ENCODE measurements around the gene ARHGAP8.

ARHGAP8 gene

GRCh38 chr22:44748524-44748923, 3.9 kb upstream of the ARHGAP8 start:
- no peak overlapping the region for H3K4me3 ChIP-seq (ENCODE audit: low read length)
- no peak for DNase-seq (ENCODE audit: low read depth)
- TF ChIP-seq, protein P1, sequence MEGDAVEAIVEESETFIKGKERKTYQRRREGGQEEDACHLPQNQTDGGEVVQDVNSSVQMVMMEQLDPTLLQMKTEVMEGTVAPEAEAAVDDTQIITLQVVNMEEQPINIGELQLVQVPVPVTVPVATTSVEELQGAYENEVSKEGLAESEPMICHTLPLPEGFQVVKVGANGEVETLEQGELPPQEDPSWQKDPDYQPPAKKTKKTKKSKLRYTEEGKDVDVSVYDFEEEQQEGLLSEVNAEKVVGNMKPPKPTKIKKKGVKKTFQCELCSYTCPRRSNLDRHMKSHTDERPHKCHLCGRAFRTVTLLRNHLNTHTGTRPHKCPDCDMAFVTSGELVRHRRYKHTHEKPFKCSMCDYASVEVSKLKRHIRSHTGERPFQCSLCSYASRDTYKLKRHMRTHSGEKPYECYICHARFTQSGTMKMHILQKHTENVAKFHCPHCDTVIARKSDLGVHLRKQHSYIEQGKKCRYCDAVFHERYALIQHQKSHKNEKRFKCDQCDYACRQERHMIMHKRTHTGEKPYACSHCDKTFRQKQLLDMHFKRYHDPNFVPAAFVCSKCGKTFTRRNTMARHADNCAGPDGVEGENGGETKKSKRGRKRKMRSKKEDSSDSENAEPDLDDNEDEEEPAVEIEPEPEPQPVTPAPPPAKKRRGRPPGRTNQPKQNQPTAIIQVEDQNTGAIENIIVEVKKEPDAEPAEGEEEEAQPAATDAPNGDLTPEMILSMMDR (IDR thresholded peaks at IDR 0.05; ENCODE audit: insufficient read depth, low read depth, low read length, missing control alignments): no peak

DNA sequence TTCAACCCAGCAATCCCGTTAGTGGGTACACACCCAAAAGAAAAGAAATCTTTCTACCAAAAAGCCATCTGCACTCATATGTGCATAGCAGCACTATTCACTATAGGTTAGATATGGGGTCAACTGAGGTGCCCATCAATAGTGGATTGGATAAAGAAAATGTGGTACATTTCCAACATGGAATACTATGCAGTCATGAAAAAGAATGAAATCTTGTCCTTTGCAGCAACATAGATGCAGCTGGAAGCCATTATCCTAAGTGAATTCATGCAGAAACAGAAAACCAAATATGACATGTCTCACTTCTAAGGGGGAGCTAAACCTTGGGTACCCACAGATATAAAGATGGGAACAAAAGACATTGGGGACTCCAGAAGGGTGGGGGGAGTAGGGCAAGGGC, 1.9 kb upstream of the ARHGAP8 start:
- DNase-seq (ENCODE audit: low read depth): no peak
- TF ChIP-seq, protein P1 (IDR thresholded peaks at IDR 0.05; ENCODE audit: insufficient read depth, low read depth, low read length, missing control alignments): no peak
- H3K4me3 ChIP-seq (ENCODE audit: low read length): no peak overlapping the region

GRCh38 chr22:44753189-44754042, 1.0 kb downstream of the ARHGAP8 start:
- TF ChIP-seq, protein P1 (IDR thresholded peaks at IDR 0.05; ENCODE audit: insufficient read depth, low read depth, low read length, missing control alignments): no peak
- H3K4me3 ChIP-seq (ENCODE audit: low read length): peak overlapping the region; percentile 70
- peak; percentile 71 for DNase-seq (ENCODE audit: low read depth)

DNA sequence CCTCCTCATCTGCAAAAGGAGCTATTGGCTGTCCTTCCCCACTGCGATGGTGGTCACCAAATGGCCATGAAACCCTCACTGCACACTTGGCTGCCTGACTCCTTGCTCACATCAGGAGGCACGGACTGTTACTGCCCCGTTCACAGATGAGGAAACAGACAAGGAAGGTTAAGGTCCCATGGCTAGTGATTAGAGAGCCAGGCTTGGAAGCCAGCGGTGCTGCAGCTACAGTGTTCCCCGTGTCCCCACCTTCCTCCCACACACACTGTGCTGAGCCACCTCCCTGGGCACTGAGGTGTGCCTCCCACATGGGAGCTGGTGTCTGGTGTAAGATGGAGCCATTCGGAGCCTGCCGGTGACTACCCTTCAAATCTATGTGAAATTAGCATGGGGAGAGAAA, 2.6 kb downstream of the ARHGAP8 start:
- TF ChIP-seq, protein P1 (IDR thresholded peaks at IDR 0.05; ENCODE audit: insufficient read depth, low read depth, low read length, missing control alignments): no peak
- no peak for DNase-seq (ENCODE audit: low read depth)
- H3K4me3 ChIP-seq (ENCODE audit: low read length): no peak overlapping the region

DNA sequence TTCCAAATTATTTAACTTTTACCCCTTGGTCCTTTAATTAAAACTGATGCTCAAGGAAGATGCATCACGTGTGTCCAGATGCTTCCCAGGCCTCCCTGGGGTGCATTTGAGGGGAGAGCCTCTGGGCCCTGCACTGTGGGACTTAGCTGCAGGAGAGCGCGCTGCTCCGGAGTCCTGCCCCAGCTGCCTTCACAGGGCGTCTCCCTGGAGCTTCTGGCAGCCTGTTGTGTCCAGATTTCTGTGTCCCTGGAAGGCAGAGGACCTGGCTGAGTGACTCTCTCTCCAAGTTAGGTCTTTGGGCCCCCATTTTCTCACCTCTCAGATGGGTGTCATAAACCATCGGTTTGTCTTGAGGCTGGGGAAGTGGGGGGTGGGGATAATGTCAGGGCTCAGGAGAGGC, 3.0 kb downstream of the ARHGAP8 start:
- peak overlapping the region; percentile 9 for H3K4me3 ChIP-seq (ENCODE audit: low read length)
- TF ChIP-seq, protein P1 (IDR thresholded peaks at IDR 0.05; ENCODE audit: insufficient read depth, low read depth, low read length, missing control alignments): no peak
- no peak for DNase-seq (ENCODE audit: low read depth)

GRCh38 chr22:44755956-44756361, 3.6 kb downstream of the ARHGAP8 start:
- DNase-seq (ENCODE audit: low read depth): peak; percentile 90
- TF ChIP-seq, protein P1 (IDR thresholded peaks at IDR 0.05; ENCODE audit: insufficient read depth, low read depth, low read length, missing control alignments): no peak
- H3K4me3 ChIP-seq (ENCODE audit: low read length): peak overlapping the region; percentile 34
